ENCODE measurements around the gene SYT9. TPM values are rescaled to one million over a fixed set of nuclear protein-coding genes. Genes with fewer than 3 reads are reported as not detected.

SYT9 gene
- total RNA-seq, 1 experiment from 2014 or later: not detected

GRCh38 chr11:7314811-7315604 lies 63.3 kb downstream of the SYT9 start:
- H3K27ac Mint-ChIP-seq (ENCODE audit: unreplicated experiment): no peak overlapping the region
- H3K4me1 Mint-ChIP-seq (ENCODE audit: low read depth, unreplicated experiment): no peaks in the 10 kb centered on the region
- intact Hi-C loops (cut with micrococcal nuclease; ENCODE audit: unreplicated experiment): no loop called here
- CTCF ChIA-PET: no interaction called here
- no peaks in the 10 kb centered on the region for H3K36me3 Mint-ChIP-seq (ENCODE audit: insufficient read depth, unreplicated experiment)
- BruUV-seq (replicated peaks): no TSS peak
- no peak for DNase-seq
- H3K27me3 Mint-ChIP-seq (ENCODE audit: unreplicated experiment): peaks cover 45% of the 10 kb centered on the region
- H3K4me3 Mint-ChIP-seq (ENCODE audit: low read depth, unreplicated experiment): no peak overlapping the region
- TF ChIP-seq CTCF (IDR thresholded peaks at IDR 0.05; ENCODE audit: unreplicated experiment): no peak
- peaks cover 2% of the 10 kb centered on the region for H3K9me3 Mint-ChIP-seq (ENCODE audit: low read depth, unreplicated experiment)

GRCh38 chr11:7319501-7319900 lies 67.8 kb downstream of the SYT9 start:
- H3K27ac Mint-ChIP-seq (ENCODE audit: unreplicated experiment): no peak overlapping the region
- BruUV-seq (replicated peaks): no TSS peak
- peaks cover 2% of the 10 kb centered on the region for H3K9me3 Mint-ChIP-seq (ENCODE audit: low read depth, unreplicated experiment)
- H3K4me3 Mint-ChIP-seq (ENCODE audit: low read depth, unreplicated experiment): no peak overlapping the region
- CTCF ChIA-PET: interaction anchor here (0.7 kb wide), 1 partner anchor 90 kb away, joined by 7 read pairs; no protein-coding TSS in a partner anchor
- no peaks in the 10 kb centered on the region for H3K4me1 Mint-ChIP-seq (ENCODE audit: low read depth, unreplicated experiment)
- H3K27me3 Mint-ChIP-seq (ENCODE audit: unreplicated experiment): peaks cover 46% of the 10 kb centered on the region
- no peaks in the 10 kb centered on the region for H3K36me3 Mint-ChIP-seq (ENCODE audit: insufficient read depth, unreplicated experiment)
- no peak for DNase-seq
- no peak for TF ChIP-seq CTCF (IDR thresholded peaks at IDR 0.05; ENCODE audit: unreplicated experiment)
- intact Hi-C loops (cut with micrococcal nuclease; ENCODE audit: unreplicated experiment): no loop called here

DNA sequence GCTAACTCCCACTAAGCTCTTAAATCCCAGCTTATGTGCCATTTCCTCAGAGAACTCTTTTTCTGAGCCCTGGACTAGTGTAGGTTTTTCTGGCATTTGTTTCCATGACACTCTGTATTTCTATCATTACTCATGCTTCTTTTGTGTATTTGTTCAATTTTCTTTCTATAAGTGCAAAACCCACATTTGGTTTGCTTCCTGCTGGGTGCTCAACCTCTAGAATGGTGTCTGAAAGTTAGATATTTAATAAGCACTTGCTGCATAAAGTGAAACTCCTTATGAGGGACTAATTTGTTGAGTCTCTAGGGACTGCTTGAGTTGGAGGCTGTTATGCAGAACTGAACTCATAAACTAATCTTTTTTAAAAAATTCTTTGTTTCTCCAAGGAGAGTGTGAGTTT lies 68.6 kb downstream of the SYT9 start:
- Mint-ChIP-seq H3K27ac (ENCODE audit: unreplicated experiment) (no peak overlapping the region), H3K9me3 (ENCODE audit: low read depth, unreplicated experiment) (peaks cover 2% of the 10 kb centered on the region), H3K4me1 (ENCODE audit: low read depth, unreplicated experiment) (no peaks in the 10 kb centered on the region), H3K36me3 (ENCODE audit: insufficient read depth, unreplicated experiment) (no peaks in the 10 kb centered on the region), H3K27me3 (ENCODE audit: unreplicated experiment) (peaks cover 38% of the 10 kb centered on the region), H3K4me3 (ENCODE audit: low read depth, unreplicated experiment) (no peak overlapping the region)
- intact Hi-C loops (cut with micrococcal nuclease; ENCODE audit: unreplicated experiment): no loop called here
- DNase-seq: no peak
- CTCF ChIA-PET: no interaction called here
- no TSS peak for BruUV-seq (replicated peaks)
- TF ChIP-seq CTCF (IDR thresholded peaks at IDR 0.05; ENCODE audit: unreplicated experiment): no peak

GRCh38 chr11:7321473-7322450 lies 70.1 kb downstream of the SYT9 start:
- Mint-ChIP-seq H3K4me3 (ENCODE audit: low read depth, unreplicated experiment) (no peak overlapping the region), H3K36me3 (ENCODE audit: insufficient read depth, unreplicated experiment) (no peaks in the 10 kb centered on the region), H3K4me1 (ENCODE audit: low read depth, unreplicated experiment) (no peaks in the 10 kb centered on the region), H3K27ac (ENCODE audit: unreplicated experiment) (no peak overlapping the region), H3K27me3 (ENCODE audit: unreplicated experiment) (peaks cover 33% of the 10 kb centered on the region), H3K9me3 (ENCODE audit: low read depth, unreplicated experiment) (peaks cover under 1% of the 10 kb centered on the region)
- intact Hi-C loops (cut with micrococcal nuclease; ENCODE audit: unreplicated experiment): no loop called here
- no peak for DNase-seq
- CTCF ChIA-PET: no interaction called here
- no TSS peak for BruUV-seq (replicated peaks)
- no peak for TF ChIP-seq CTCF (IDR thresholded peaks at IDR 0.05; ENCODE audit: unreplicated experiment)
